ENCODE data around the gene MAB21L1. TPM values are rescaled to one million over a fixed set of nuclear protein-coding genes. Genes with fewer than 3 reads are reported as not detected.

The MAB21L1 gene
- total and polyA plus RNA-seq, 2 donors (not counting 1 experiment from before 2014, with no cell fraction given): 2.0 to 2.7 TPM

DNA sequence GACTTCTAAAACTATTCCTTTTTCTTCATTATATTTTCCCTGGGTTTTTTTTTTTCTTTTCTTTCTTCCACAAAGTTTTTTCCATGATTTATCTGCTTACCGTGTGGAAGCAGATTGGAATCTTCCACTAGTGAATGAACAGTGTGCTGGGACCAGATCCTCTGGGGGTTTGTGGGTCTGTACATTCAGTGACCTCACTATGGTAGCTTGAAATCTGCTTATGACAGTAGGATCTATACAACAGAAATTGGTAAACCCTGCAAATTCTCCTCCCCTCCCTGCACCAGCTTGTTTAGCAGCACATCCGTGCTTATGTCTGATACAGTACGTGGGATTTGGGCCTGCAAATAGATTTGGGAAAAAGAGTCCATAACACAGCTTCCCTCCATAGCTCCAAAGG, 26.0 kb upstream of the MAB21L1 start:
- H3K27ac ChIP-seq (ENCODE audit: insufficient read depth, low read length): no peak overlapping the region
- no peaks in the 10 kb centered on the region for H3K36me3 ChIP-seq (ENCODE audit: control insufficient read depth, insufficient read depth, low read length)
- H3K79me2 ChIP-seq (ENCODE audit: control insufficient read depth, insufficient read depth, low read length): no peaks in the 10 kb centered on the region
- H3K4me3 ChIP-seq (replicated peaks in 1 of 4; ENCODE audit: control extremely low read depth in 1 of 4, insufficient read depth in 1 of 4, low read depth in 3 of 4, low read length in 4 of 4): no peak overlapping the region
- no peaks in the 10 kb centered on the region for H3K4me1 ChIP-seq (ENCODE audit: control insufficient read depth, extremely low read depth, insufficient read depth, low read length)
- TF ChIP-seq EZH2 (IDR thresholded peaks at IDR 0.05; ENCODE audit: low read length, missing control alignments): no peak
- TF ChIP-seq, protein P1, sequence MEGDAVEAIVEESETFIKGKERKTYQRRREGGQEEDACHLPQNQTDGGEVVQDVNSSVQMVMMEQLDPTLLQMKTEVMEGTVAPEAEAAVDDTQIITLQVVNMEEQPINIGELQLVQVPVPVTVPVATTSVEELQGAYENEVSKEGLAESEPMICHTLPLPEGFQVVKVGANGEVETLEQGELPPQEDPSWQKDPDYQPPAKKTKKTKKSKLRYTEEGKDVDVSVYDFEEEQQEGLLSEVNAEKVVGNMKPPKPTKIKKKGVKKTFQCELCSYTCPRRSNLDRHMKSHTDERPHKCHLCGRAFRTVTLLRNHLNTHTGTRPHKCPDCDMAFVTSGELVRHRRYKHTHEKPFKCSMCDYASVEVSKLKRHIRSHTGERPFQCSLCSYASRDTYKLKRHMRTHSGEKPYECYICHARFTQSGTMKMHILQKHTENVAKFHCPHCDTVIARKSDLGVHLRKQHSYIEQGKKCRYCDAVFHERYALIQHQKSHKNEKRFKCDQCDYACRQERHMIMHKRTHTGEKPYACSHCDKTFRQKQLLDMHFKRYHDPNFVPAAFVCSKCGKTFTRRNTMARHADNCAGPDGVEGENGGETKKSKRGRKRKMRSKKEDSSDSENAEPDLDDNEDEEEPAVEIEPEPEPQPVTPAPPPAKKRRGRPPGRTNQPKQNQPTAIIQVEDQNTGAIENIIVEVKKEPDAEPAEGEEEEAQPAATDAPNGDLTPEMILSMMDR (conservative IDR thresholded peaks at IDR 0.05 in 1 of 2, IDR thresholded peaks at IDR 0.05 in 1 of 2; ENCODE audit: low read depth in 1 of 2, low read length in 2 of 2): no peak
- no peaks in the 10 kb centered on the region for H3K27me3 ChIP-seq (ENCODE audit: control insufficient read depth, insufficient read depth, low read length)
- H2AFZ ChIP-seq (ENCODE audit: low read length): no peak overlapping the region
- H3K9me3 ChIP-seq (ENCODE audit: control insufficient read depth, insufficient read depth, low read depth, low read length): no peaks in the 10 kb centered on the region
- H3K4me2 ChIP-seq (ENCODE audit: extremely low read depth, insufficient read depth, low read length): no peak overlapping the region
- H4K20me1 ChIP-seq (ENCODE audit: control insufficient read depth, extremely low read depth, insufficient read depth, low read length): no peaks in the 10 kb centered on the region
- no peak overlapping the region for H3K9ac ChIP-seq (ENCODE audit: insufficient read depth, low read length)
- no peak for DNase-seq (ENCODE audit: low read depth in 2 of 2)

- Histone ChIP-seq H3K36me3 (ENCODE audit: control insufficient read depth, insufficient read depth, low read length) (no peaks in the 10 kb centered on the region), H3K4me3 (replicated peaks in 1 of 4; ENCODE audit: control extremely low read depth in 1 of 4, insufficient read depth in 1 of 4, low read depth in 3 of 4, low read length in 4 of 4) (no peak overlapping the region), H3K27ac (ENCODE audit: insufficient read depth, low read length) (no peak overlapping the region), H3K9ac (ENCODE audit: insufficient read depth, low read length) (no peak overlapping the region), H3K79me2 (ENCODE audit: control insufficient read depth, insufficient read depth, low read length) (no peaks in the 10 kb centered on the region), H3K27me3 (ENCODE audit: control insufficient read depth, insufficient read depth, low read length) (no peaks in the 10 kb centered on the region), H3K4me1 (ENCODE audit: control insufficient read depth, extremely low read depth, insufficient read depth, low read length) (no peaks in the 10 kb centered on the region), H3K9me3 (ENCODE audit: control insufficient read depth, insufficient read depth, low read depth, low read length) (no peaks in the 10 kb centered on the region), H4K20me1 (ENCODE audit: control insufficient read depth, extremely low read depth, insufficient read depth, low read length) (no peaks in the 10 kb centered on the region), H3K4me2 (ENCODE audit: extremely low read depth, insufficient read depth, low read length) (no peak overlapping the region), H2AFZ (ENCODE audit: low read length) (no peak overlapping the region)
- no peak for TF ChIP-seq EZH2 (IDR thresholded peaks at IDR 0.05; ENCODE audit: low read length, missing control alignments)
- TF ChIP-seq, protein P1 (conservative IDR thresholded peaks at IDR 0.05 in 1 of 2, IDR thresholded peaks at IDR 0.05 in 1 of 2; ENCODE audit: low read depth in 1 of 2, low read length in 2 of 2): no peak
- DNase-seq (ENCODE audit: low read depth in 2 of 2): no peak
These were observed 25.3 kb upstream of the MAB21L1 start for GRCh38 chr13:35501661-35502235.

GRCh38 chr13:35500144-35500543, 23.7 kb upstream of the MAB21L1 start:
- no peaks in the 10 kb centered on the region for H3K27me3 ChIP-seq (ENCODE audit: control insufficient read depth, insufficient read depth, low read length)
- TF ChIP-seq, protein P1 (conservative IDR thresholded peaks at IDR 0.05 in 1 of 2, IDR thresholded peaks at IDR 0.05 in 1 of 2; ENCODE audit: low read depth in 1 of 2, low read length in 2 of 2): no peak
- no peak for TF ChIP-seq EZH2 (IDR thresholded peaks at IDR 0.05; ENCODE audit: low read length, missing control alignments)
- no peak overlapping the region for H3K4me2 ChIP-seq (ENCODE audit: extremely low read depth, insufficient read depth, low read length)
- H3K36me3 ChIP-seq (ENCODE audit: control insufficient read depth, insufficient read depth, low read length): no peaks in the 10 kb centered on the region
- H4K20me1 ChIP-seq (ENCODE audit: control insufficient read depth, extremely low read depth, insufficient read depth, low read length): no peaks in the 10 kb centered on the region
- DNase-seq (ENCODE audit: low read depth in 2 of 2): no peak
- no peak overlapping the region for H3K9ac ChIP-seq (ENCODE audit: insufficient read depth, low read length)
- no peaks in the 10 kb centered on the region for H3K79me2 ChIP-seq (ENCODE audit: control insufficient read depth, insufficient read depth, low read length)
- no peak overlapping the region for H3K27ac ChIP-seq (ENCODE audit: insufficient read depth, low read length)
- no peak overlapping the region for H2AFZ ChIP-seq (ENCODE audit: low read length)
- no peaks in the 10 kb centered on the region for H3K4me1 ChIP-seq (ENCODE audit: control insufficient read depth, extremely low read depth, insufficient read depth, low read length)
- no peaks in the 10 kb centered on the region for H3K9me3 ChIP-seq (ENCODE audit: control insufficient read depth, insufficient read depth, low read depth, low read length)
- no peak overlapping the region for H3K4me3 ChIP-seq (replicated peaks in 1 of 4; ENCODE audit: control extremely low read depth in 1 of 4, insufficient read depth in 1 of 4, low read depth in 3 of 4, low read length in 4 of 4)
